MM.1S (cell line): Measurements from ENCODE around the gene PCDHGB2.

Experiments used
- CTCF ChIP-seq: fragments of 300-600 bp; sonication (generic); IDR thresholded peaks from 2 replicates; pipeline ENCODE4 v1.5.1; 2016; ENCODE audit warnings: antibody characterized with exemption, low read length, mixed read lengths
- EZH2 ChIP-seq: fragments of 300-600 bp; sonication (generic); optimal IDR thresholded peaks from 2 replicates; pipeline ENCODE3; 2017; ENCODE audit warnings: low read depth, mild to moderate bottlenecking, antibody characterized with exemption, low read length, mixed read lengths
- EZH2phosphoT487 ChIP-seq: fragments of 300-600 bp; sonication (generic); IDR thresholded peaks from 2 replicates; pipeline ENCODE4 v1.6.1; 2018; ENCODE audit warnings: antibody characterized with exemption, low read length

GRCh38 chr5:141330299-141331080 lies 29.3 kb upstream of the PCDHGB2 start, which contains the start of gene PCDHGA1:
- TF ChIP-seq CTCF (peak; percentile 74), EZH2 (no peak), EZH2phosphoT487 (no peak)
